Tibial nerve (tissue), 3 donors: ENCODE results near the gene IRF3.

Experiments used
- CTCF ChIP-seq, 5 experiments: fragments of 200-600 bp in 3 of 5; fragments of 450-650 bp in 2 of 5; sonication (generic) in 3 of 5; IDR thresholded peaks; one replicate each; pipeline ENCODE4 v1.5.1; 2016 to 2019; ENCODE audit warnings: antibody characterized with exemption in 5 of 5, mild to moderate bottlenecking in 3 of 5, moderate library complexity in 2 of 5
- POLR2A ChIP-seq, 2 donors: fragments of 450-650 bp; IDR thresholded peaks; one replicate each; pipeline ENCODE4 v1.6.1; 2017; ENCODE audit warnings: antibody characterized with exemption in 2 of 2, mild to moderate bottlenecking in 2 of 2, moderate library complexity in 2 of 2

- no peak for TF ChIP-seq POLR2A (IDR thresholded peaks at IDR 0.05)
- no peak for TF ChIP-seq CTCF (IDR thresholded peaks at IDR 0.05)
Measured at GRCh38 chr19:49616945-49617344, 48.7 kb downstream of the IRF3 start.
